Retina (tissue), 1 donor: ENCODE results near the gene ZNF341.
A peak's percentile ranks its signal among the peaks of the same experiment; 100 is the strongest.

Experiments used
- DNase-seq: peaks from one replicate; pipeline ENCODE4 v3.0.0-alpha.2; 2016

ZNF341 gene

DNA sequence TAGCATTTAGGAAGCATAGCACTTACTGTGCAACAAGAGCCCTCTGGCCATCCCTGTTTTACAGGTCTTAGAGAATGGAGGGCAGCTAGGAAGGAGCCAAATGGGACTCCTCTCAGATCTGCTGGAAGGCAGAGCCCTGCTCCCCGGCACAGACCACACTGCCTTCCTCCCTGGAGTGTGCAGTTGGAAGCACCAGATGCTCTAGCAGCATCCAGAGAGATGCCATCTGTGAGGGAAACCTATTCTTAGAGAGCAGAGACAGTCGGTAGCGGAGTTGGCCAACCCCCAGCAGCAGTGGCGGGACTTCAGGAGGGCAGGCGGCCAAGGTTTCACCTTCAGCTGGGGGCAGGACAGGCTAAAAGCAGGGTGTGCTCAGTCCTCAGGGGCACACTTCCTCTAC, 28.9 kb upstream of the ZNF341 start:
- DNase-seq = no peak

DNA sequence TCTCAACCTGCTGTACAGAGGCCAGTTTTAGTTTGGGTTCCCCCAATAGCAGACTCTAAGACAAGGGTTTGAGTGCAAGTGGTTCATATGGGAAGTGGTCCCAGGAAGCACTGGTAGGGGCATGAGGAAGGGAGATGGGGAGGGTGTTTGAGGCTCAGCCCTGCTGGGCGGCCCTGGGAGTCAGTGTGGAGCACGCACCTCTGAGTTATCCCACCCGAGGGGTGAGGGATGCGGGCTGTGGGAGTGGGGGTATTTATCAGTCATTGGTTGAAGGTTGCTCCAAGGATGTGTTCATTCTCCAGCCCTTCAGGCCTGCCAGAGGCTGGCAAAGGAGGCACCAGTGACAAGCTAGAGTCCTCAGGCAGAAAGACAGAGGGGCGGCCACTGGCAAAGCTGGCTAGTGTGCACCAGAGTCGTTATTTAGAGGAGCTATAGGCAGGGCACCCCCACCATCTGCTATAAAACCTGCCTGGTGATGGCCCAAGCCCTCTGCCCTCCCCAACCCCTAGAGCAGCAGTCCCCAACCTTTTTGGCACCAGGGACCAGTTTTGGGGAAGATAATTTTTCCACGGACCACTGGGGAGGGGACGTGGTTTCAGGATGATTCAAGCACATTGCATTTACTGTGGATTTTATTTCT, 28.2 kb upstream of the ZNF341 start:
- DNase-seq = no peak

DNA sequence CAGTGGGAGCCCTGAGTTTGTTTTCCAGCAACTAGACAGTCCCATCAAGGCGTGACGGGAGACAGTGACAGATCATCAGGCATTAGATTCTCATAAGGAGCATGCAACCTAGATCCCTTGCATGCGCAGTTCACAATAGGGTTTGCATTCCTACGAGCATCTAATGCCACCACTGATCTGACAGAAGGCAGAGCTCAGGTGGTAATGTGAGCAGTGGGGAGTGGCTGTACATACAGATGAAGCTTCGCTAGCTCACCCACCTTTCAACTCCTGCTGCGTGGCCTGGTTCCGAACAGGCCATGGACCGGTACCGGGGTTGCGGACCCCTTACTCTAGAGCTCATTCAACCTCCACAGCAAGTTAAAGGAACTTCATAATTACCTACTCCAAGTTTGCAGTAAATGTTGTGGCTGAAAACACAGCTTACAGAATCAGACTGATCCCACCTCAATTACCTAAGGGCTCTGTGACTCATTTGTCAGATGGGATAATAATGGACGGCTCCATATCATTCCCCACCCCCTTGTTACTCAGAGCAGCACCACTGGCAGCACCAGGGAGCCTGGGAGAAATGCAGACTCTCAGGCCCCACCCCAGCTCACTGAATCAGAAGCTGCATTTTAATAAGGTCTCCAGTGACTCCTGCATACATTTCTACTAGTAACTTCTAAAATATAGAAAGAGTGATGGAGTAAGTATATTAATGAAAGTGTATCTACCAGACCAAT, 27.4 kb upstream of the ZNF341 start:
- DNase-seq = no peak

DNA sequence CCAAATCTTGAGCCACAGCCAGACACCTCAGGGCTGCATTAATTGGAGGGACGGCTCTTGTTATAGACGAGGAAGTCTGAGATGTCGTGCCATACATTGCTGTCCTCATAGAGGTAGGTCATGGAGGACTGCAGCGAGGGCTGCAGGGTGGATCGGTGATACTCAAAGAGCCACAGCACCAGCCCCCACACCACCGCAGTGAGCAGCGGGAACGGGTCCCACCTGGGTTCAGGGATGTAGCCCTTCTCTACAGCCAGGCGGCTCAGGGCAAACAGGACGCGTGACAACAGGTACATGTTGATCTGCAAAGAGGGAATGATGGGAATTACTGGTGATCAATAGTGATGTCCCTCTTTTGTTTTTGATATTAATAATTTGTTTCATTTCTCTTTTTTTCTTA, 24.1 kb upstream of the ZNF341 start:
- no peak for DNase-seq

DNA sequence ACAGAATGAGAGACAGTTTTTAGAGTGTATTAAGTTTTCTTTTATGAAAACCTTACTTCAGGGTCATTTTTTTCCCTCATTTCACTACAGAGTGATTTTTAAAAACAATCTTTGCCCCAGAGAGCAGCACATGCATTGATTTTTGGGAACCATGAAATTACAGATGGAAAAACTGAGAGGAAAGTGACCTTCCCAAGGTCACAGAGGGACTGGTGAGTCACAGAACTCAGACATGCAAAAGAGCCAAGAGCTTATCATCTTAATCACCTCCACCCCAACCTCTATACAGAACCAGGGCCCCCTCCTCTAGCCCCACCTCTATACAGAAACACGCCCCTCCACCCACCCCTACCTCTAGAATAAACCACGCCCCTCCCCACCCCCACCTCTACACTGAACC, 22.4 kb upstream of the ZNF341 start:
- no peak for DNase-seq

DNA sequence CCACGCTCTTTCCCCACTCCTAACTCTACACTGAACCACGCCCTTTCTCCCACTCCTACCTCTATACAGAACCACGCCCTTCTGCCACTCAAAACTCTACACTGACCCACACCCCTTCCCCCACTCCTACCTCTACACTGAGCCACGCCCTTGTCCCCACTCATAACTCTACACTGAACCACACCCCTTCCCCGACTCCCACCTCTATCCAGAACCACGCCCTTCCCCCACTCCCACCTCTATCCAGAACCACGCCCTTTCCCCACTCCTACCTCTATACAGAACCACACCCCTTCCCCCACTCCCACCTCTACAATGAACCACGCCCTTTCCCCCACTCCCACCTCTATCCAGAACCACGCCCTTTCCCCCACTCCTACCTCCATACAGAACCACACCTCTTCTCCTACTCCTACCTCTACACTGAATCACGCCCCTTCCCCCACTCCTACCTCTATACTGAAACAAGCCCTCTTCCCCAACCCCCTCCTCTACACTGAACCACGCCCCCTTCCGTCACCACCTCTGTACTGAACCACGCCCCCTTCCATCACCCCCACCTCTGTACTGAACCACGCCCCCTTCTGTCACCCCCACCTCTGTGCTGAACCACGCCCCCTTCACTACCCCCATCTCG, 21.8 kb upstream of the ZNF341 start:
- no peak for DNase-seq

DNA sequence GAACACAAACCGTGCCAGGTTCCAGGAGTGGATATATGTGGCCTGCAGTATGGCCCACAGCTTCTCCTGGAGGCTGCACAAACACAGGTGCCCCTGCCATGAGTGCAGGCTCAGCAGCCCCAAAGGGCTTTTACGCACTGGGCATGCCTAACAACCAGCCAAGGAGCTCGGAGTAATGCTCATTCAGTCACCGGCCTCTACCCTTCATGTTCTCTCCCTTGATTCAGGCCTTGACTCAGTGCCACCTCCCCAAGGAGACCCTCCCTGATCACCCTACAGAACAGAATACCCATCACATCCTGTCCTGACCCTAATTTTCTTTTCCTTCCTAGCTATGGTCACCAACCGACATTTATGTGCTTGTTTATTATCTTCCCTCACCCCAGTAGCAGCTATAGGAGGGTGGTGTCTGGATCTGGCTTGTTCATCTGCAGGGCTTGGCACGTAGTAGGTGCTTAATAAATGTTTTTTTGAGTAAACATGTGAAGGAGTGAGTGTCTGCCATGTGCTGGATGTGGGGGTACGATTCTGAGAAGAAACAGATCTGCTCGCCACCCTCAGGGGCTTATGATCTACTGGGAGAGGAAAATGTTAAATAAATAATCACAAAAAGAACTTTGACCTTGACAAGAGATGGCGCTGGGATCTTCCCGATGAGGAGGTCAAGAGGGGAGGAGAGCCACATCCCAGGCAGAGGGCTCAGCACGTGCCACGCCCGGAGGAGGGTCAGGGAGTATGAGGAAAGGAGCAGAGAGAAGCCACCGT, 20.9 kb upstream of the ZNF341 start:
- DNase-seq = no peak

DNA sequence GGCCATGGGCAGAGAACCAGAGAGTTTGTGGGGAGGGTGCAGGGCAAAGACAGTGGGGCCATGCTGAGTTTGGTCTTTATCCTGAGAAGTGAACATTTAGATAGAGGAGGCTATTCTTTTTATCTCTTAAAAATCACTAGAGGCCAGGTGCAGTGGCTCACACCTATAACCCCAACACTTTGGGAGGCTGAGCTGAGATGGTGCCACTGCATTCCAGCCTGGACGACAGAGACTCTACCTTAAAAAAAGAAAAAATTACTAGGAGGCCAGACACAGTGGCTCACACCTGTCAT, 20.4 kb upstream of the ZNF341 start:
- no peak for DNase-seq

DNA sequence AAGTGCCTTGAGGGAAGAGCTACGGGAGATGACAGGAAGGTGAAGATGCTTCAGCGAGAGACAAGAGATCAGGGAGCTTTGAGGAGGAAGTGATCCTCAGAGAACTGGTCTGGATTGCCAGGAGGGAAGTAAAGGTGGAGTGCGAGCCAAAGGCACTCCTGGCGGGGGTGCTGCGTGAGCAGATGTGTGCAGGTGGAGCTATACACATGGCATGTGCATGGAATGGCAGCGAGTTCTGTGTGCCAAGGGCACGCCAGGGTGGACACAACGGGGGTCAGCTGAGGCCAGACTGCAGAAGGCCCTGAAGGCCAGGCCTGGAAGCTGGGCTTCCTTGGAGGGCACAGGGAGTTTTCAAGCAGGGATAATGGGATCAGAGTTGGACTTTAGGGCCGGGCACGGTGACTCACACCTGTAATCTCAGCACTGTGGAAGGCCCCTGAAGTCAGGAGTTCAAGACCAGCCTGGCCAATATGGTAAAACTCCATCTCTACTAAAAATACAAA, 17.9 kb upstream of the ZNF341 start:
- no peak for DNase-seq

DNA sequence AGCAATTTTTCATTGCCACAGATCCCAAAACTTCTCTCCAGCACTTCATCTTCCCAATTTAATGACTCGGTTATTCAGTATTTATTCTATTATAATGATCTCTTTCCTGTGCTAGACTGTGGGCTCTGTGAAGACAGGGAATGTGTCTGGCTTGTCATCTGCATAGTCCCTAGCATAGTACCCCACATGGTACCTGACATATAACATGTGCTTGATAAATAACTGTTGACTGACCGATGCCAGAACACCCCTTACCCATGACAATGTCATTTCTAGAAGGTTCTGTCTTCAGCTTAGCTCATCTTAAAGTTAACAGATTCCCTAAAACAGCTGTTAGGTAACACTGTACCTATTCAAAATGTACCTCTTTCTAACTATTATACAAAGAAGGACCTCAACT, 15.3 kb upstream of the ZNF341 start:
- DNase-seq = no peak

DNA sequence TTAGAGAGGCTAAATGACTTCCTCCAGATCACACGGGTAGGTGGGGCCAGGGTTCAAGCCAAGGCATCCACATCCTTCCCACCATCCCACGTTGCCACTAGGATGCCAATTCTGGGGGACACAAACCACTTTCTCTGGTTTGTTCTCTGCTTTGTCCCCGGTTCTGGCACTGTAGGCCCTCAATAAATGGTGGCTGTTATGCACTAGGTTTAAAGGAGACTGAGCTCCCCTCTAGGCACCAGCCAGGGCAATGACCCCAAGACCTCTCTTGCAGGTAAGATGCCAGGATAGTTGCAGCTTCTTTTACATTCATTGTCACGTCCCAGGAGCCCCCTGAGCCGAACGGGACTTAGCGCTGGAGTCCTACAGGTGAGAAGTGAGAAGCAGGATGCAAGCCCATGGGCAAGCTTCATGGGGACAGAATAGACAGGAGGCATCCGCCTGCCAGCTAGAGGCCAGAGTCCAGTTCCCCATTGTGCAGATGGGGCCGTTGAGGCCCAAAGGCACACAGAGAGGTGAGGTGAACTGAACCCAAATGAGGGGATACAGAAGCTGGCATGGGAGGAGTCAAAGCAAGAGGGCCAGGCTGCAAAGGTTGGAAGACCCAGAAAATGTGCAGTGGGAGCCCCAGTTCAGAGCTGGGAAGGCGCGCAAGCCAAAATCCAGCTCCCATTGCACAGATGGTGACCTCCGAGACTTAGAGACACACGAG, 12.4 kb upstream of the ZNF341 start:
- DNase-seq = no peak

DNA sequence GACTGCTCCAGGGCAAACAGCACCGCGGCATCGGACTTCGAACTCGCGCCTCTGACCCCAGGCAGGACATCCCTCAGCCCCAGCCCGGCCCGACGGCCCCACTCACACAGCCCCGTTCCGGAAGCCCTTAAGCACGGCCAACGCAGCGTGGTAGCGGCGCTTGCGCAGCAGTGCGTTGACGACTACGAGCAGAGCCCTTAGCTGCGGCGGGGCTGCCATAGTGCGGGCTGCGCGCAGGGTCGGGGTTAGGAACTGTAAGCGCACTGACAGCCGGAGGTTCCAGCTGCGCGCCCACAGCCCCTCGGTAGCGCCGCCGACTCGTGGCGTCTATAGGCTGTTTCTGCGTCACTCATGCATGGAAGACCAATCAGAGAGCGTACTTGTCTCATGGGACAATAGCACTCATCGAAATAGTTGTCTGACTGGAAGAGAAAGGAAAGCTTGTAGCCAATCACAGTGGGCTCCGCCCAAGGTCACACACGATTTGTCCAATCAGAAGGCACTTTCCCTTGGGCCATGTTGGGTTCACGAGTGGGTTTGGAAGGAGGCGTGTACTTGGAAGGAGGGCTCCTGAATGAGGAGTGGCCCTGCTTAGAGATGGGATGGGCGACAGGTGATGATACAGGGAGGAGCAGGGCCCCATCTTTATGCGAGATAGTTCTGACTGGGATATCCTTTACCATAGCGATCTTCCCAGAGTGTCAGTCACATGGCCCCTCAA, 11.6 kb upstream of the ZNF341 start, which contains the start of gene PXMP4:
TSS of gene PXMP4 (minus strand) at position 322 of the 721 bp plus-strand sequence. CDS start at position 219, 103 bp downstream.
- DNase-seq = peak; percentile 93

DNA sequence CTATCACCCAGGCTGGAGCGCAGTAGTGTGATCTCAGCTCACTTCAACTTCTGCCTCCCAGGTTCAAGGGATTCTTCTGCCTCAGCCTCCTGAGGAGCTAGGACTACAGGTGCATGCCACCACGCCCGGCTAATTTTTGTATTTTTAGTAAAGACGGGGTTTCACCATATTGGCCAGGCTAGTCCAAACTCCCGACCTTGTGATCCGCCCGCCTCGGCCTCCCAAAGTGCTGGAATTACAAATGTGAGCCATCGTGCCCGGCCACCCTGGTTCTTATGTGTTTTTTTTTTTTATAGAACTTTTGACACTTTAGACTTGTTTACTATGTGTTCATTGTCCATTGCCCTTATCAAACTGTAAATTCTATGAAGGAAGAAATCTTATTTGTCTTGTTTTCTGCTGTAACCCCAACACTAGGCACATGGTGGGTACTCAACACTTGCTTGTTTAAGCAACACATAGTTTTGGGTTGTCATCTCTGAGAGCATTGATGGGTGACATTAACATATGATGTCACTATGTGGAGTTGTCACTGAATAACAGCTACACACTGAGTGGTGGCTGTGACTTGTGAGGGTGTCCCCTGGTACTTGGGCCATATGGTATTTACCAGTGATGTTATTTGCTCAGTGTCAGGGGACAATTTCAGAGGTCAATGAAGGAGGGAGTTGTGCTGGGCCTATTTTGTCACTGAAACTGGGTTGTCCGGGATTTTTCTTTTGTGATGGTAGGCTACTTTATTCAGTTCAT, 10.2 kb upstream of the ZNF341 start:
- DNase-seq = no peak

DNA sequence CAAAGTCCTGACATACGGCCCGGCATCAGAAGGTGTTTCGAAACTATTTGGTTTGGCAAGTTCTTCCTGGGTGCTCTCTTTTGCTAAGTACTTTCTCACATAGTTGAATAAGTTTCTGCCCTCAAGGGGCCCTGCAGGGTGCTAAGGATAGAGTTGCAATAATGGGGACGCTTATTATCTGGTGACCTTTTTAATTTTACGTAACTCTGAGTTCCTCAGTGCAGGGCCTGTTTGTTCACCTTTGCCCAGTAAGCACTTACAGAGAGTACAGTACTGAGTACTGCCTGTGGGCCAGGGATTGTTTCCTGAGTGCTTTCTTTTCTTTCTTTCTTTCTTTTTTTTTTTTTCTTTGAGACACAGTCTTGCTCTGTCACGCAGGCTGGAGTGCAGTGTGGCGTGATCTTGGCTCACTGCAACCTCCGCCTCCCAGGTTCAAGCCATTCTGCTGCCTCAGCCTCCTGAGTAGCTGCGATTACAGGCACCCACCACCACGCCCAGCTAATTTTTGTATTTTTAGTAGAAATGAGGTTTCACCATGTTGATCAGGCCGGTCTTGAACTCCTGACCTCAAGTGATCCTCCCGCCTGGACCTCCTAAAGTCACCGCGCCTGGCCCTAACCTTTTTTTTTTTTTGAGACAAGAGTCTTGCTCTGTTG, 7.2 kb upstream of the ZNF341 start:
- no peak for DNase-seq

DNA sequence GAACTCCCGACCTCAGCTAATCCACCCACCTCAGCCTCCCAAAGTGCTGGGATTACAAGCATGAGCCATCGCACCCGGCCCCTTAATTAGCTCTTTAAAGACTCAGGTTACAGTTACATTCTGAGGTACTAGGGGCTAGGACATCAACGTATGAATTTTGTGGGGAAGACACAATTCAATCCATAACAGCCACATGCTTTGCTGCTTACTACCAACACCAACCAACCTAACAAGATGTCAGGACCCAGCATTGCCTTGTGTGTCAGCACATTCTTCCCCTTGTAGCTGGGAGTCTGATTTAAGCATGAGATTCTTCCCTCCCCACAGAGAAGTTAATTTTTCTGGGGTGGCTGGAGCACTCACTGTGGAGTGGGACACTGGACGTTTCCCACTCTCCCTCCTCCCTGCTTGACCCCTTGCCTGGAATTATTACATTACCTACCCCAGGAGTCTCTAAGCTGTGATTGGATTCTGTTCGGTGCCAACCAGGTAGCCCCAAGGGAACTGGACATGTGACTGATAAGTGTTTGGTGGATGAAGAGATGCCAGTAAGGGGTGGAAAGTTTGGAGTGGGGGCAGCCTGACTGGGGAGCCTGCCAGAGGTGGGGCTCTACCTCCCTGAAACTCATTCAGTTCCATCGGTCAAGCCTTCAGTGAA, 6.1 kb upstream of the ZNF341 start:
- no peak for DNase-seq

DNA sequence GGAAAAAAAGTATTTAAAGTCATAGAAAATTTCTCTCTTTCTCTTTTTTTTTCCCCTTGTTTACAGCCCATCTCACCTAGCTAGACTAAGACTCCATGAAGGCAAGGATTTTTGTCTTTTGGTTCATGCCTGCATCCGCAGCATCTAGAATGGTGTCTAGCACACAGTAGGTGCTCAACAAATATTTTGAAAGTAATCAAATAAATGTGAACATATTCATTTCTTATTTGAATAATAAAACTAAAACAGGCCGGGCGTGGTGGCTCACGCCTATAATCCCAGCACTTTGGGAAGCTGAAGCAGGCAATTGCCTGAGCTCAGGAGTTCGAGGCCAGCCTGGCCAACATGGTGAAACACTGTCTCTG, 4.7 kb upstream of the ZNF341 start:
- DNase-seq = no peak

DNA sequence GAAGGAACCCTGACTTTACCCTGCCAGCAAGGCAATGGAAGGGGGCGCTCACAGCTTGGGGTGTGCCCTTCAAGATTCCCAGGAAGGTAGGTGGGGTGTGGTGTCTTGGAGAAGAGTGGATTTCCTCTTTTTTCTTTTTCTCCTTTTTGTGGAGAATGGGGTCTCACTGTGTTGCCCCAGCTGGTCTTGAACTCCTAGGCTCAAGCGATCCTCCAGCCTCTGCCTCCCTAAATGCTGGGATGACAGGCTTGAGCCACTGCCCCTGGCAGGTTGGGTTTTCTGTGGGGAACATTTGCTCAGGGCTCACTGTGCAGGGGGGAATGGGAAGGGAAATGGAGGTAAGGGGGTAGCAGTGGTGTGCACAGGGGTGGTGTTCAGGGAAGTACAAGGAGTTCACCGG, 4.0 kb upstream of the ZNF341 start:
- no peak for DNase-seq

DNA sequence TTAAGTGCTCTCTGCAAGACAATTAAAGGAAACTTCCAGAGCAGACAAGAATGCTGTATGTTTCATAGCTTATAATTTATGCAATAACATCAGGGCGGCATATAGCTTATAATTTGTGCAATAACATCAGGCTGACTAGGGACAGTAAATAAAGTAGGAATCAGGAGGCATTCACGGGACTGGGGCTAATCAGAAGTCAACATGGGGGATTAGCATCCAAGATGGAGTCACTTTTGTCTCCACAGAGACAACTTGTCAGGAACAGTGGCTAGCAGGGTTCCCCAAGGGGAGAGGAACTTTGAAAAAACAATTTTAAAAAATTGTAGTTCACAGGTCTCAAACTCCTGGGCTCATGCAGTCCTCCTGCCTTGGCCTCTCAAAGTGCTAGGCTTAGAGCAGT, 3.3 kb upstream of the ZNF341 start:
- no peak for DNase-seq

DNA sequence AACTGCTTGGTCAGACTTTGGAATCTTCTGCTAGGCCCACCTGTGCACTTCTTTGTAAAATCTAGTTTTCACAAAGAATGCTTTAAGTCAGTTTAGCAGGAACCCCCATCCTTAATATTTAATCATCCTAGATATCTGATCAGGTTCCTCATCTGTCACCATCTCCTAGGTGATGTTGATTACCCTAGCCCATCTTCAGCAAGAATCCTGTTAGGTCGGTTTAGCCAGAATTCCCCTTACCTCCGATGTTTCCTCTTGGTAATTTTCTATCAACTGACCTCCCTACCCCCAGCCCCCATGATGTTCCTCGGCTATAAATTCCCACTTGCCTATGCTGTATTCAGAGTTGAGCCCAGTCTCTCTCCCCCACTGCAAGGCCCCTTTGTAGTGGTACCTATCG, 2.7 kb upstream of the ZNF341 start:
- DNase-seq = no peak

DNA sequence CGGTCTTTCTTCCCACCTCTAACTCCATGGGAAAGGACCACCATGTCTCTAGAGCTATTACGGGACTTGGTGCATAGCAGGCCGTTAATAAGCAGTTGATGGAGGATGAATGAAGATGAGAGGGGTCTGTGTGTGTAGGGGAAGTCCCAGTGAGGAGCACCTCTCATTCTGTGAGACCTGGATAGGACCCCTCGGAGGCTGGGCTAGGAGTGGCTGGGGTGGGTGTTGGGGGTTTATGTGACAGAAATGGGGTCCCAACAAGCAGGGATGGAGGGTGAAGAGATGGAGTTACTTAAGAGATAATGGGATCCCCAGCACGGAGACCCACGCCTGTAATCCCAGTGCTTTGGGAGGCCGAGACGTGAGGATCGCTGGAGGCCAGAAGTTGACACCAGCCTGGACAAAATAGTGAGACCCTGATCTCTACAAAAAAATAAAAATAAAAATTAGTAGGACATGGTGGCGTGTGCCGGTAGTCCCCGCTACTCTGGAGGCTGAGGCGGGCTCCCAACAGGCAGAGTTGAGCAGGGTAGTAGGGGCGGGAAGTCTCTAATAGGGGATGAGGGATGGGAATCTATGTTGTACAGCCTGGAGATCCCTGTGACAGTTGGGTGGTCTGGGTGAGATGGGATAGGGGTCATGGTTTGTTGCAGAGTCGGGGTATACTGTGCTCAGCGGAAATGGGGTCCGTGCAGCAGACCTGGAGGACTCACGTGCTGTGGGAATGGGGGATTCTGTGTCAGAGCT, 677 bp upstream of the ZNF341 start:
- DNase-seq = no peak
